Hematopoietic multipotent progenitor cell treated with erythropoietin and hydrocortisone succinate and interleukin-3 and kit ligand, for 6 days (in vitro differentiated cells): ENCODE results near the gene ARIH2.

Experiments used
- DNase-seq: peaks from one replicate; pipeline ENCODE4 v3.0.0-alpha.2; 2015

The ARIH2 gene

DNA sequence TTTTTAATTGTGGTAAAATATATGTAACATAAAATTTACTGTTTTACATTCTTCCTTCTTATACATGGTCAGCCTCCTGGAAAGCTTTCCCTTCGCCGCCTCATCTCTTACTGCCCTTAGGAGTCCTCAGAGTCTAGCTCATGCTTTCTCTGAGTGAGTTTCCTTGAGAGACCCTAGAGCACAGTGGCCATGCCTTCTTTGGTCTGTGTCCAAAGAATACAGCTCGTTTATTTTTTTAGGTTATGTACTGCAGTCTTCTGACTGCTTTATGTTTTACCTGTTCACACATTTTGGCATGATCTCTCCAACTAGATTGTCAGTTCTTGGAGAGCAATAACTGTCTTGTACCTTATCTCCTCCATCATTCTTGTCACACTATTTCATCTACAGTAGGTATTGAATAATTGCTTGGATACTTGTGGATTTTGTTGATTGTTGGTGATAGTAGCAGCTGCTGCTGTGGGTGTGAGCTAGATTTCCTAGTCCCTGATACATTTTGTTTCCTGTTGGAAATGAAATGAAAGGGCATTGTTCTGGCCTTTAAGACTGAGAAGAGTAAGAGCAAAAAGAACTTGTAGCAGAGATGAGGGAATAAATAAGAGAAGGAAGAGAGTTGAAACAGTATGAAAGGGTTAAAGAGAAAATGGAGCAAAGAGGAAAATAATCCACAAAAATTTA, 10.9 kb downstream of the ARIH2 start:
- no peak for DNase-seq

DNA sequence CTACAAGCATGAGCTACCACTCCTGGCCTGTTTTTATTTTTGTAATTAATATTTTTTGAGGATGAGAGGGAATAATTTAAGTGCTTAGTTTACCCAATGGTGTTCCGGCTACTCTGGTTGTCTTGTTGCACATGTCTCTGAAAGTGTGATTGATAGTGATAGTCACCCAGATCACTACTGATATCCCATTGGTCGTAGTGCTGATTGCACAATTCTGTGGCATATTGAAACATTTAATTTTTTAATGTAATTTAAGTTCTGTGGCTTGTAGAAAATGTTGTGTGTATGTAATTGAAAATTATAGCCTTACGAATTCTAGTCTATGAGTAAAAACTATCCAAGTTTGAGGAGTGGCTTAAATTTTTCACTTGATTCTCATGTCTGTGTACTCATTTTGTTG, 11.9 kb downstream of the ARIH2 start:
- peak; percentile 52 for DNase-seq

DNA sequence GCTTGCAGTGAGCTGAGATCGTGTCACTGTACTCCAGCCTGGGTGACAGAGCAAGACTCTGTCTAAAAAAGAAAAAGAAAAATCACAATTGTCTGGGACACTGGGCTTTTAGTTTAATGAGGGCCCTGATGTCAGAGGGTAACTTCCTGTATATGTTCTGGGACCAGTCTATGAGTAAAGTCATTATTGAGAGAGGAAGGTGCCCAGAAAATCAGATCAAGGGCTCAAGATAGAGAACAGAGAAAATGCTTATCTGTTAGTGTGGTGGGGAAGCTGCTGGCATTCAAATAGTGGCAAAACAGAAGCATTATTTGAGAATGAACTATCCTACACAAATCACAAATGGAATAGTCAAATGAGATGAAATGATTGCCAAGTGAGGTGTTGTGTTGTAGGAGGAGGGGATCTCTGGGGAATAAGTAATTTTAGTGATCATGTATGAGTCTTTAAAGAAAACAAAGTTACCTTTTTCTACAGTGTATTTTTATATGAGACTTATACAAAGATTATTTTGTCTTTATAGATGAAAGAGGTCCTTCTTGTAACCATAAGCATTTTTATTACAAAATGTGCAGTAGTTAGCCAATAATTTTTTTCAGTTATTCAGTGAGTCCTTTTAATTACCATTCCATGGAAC, 13.4 kb downstream of the ARIH2 start:
- DNase-seq, result peak; percentile 48

DNA sequence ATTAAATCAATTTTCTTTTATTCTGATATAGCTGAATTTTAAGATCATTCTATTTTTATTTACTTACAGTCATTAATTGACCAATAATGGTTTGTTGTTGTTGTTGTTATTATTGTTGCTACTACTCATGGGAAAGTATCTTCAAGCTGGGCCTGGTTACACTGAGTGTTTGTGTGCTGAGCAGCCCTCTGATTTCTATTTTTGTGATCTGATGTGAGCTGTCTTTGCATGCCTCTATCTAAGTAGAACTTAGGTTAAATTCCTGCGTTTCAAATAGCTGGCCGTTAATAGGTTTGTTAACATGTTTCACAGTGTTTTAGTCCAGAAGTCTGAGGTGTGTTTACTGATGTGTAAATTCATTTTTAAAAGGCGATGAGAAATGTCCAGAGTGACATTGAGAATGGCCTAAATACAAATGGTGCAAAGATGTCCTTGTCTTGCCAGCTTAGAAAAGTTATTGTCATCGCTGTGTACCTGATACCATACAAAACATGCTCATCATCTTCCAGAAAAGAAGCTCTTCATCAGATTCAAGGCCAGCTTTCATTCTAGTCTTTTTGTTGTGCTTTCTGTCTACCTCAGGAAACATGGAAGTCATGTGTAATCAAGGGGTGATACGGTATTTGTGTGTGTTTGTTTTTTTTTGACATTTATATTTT, 15.8 kb downstream of the ARIH2 start:
- no peak for DNase-seq

DNA sequence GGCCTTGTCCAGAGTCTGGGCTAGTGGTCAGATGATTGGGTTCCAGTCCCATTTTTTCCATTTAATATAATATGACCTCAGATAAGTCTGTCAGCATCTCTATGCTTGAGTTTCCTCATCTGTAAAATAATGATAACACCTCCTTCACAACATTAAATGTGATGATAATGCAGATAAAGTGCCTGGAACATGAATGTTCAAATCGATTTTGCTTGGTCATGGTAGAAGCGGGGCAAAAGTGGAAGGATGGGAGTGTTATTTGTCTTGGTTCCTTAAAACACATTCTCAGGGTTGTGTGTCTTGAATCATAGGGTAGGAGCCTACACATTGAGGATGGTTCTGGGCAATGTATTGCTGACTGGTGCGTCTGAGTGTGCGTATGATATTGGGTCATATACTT, 16.9 kb downstream of the ARIH2 start:
- peak; percentile 77 for DNase-seq

DNA sequence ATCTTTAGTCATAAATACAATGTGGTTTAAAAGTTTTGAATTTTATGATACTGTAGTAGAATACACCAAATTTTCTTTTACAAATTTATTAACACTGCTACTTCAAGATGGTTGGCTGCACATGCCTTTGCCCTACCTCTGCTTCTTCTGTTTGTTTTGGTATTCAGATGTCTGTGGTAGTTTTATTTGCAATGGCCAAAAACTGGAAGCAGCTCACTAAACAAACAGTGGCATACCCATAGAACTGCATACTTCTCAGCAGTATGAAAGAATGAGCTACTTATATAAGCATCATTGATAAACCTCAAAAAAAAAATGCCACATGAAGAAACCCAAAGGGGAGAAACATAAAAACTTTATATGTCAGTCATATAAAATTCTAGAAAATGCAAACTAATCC, 19.5 kb downstream of the ARIH2 start:
- no peak for DNase-seq

DNA sequence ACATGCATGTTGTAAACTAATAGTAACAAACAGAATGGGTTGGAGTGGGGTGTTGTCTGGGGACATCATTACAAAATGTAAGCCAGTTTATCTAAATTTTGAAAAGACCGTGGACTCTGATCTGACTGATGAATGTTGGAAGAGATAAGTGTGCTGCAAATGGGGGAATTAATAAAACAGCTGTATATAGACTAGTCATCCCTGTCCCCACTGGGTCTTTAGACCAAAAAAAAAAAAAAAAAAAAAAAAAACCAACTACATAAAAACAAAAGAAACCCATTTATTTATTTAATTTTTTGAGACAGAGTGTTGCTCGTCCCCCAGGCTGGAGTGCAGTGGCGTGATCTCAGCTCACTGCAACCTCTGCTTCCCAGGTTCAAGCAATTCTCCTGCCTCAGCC, 20.0 kb downstream of the ARIH2 start:
- DNase-seq, result no peak

DNA sequence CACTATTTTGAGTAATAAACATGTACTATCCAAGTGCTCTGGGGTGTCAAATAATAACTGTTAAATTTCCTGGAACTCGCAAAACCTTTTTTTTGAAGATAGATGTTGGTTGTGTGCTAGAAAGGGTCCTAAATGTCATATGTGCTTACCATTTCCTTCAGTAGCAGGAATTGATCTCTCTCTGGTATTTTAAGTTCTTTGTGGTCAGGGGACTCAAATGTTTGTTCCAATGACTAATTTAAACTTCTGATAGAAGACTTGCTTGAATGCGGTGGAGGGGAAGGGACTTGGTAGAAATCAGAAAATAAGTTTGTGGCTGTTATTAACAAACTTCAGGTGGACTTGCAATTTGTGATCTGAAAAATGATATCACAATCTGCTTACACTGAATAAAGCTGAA, 26.8 kb downstream of the ARIH2 start:
- DNase-seq, result no peak

DNA sequence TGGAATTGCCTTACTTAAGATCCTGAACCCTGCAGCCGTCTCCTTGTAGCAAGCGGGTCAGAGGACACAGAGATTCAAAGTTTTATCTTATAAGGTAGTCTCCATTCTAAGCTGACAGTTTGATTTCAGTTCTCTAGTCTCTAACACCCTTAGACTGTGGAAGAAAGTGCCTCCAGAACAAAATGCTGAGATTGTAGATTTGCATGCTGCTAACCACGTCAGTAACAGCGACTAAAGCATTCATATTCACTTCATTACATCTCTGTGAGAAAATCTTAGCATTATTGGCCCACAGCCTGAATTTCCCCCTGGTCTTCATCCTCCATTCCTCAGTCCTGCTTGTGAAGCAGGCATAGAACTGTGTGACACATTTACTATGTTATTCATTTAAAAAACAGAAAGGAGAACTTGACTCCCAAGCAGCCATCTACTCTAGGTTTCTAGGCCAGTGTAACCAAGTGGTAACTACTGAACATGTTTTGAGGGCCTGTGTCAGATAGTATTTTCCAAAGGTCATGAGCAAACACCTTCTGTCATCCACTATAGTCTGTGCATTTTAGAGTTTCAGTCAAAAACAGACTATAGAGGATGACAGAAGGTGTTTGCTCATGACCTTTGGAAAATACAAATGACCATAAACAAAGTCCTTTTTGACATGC, 27.4 kb downstream of the ARIH2 start:
- DNase-seq, result no peak

DNA sequence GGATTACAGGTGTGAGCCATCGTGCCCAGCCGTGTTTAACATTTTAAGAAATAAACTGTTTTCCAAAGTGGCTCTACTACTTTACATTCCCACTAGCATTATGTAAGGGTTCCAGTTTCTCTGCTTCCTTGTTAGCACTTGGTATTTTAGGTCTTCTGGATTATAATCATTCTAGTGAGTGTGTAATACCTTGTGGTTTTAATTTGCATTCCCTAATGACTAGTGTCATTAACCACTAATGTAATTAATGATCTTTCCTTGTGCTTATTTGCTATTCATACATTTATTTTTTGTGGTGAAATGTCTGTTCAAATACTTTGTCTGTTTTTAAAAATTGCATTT, 30.7 kb downstream of the ARIH2 start:
- no peak for DNase-seq

DNA sequence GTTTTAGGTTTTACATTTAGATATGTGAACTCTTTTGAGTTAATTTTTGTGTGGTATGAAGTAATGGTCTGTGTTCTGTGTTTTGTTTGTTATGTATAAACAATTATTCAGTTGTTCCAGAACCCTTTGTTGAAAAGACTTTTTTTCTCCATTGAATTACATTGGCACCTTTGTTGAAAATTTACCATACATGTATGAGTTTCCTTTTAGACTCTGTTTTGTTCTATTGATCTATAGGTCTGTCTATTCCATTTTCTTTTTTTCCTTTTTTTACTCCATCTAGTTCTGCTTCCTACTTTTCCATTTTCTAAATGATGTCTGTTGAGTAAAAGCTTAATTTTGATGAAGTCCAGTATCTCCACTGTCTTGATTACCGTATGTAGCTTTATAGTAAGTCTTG, 31.4 kb downstream of the ARIH2 start:
- no peak for DNase-seq

DNA sequence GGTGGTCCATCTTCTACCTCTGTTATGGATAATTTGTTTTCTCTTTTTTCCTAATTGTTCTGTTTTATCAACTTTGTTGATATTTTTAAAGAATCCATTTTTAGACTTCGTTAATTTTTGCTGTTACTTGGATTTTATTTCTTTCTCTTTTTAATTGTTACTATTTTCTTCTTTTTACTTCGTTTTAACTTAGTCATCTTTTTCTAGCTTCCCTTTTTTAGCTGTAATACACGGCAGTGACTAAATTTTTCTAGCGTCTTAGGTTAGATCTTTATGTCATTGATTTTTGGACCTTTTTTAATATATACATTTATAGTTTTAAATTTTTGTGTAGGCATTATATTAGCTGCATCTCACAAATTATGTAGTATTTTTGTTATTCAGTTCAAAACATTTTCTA, 33.1 kb downstream of the ARIH2 start:
- no peak for DNase-seq

DNA sequence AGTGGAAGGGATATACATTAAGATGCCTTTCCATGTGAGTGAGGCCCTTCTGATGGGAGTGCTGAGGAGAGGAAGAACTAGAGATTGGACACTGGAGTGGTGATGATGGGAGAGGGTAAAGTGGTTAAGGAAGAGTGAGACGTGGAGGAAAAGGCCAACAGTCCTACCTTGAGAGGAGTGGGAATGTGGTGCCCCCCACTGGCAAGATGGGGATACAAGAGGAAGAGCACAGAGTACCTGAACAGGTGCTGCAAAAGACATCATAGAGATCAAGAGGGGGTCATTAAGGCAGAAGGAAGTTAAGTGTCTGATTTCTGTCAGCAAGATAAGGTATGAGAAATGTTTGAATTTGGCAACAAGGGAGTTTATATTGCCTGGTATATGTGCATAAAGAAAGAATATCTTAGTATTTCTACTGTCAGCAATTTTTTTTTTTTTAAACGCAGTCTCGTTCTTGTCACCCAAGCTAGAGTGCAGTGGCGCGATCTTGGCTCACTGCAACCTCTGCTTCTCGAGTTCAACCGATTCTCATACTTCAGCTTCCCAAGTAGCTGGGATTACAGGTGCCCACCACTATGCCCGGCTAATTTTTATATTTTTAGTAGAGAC, 34.0 kb downstream of the ARIH2 start:
- peak; percentile 51 for DNase-seq

DNA sequence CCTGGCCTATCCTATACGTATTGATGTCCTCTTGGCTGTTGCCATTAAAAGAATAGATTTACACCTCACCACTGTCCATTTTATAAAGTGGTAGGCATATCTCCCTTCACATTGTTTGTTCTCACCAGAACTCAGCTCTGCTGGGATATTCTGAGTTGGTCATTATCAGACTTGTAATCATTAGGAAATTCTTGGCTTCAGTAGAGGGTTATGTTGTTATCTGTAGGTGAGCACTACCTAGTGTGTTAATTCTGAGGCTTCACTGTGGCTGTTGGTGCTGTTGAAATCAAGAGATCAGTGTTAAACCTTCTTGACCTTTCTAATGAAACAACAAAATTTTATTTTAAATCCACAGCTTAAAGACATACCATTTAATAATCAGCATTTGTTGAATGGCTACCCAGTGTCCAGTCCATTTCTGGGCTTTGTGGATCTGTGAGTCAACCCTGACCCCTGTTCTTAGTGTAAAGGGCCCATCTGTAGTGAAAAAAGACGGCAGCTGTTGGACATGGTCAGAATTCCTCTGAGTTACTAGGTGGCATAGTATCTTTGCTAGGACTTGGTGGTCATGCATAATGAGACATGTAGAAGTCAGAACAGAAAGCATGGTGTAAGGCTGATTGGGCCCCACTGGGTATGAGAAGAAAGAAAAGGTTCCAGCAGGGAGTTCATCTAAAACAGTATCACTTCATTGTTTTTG, 38.5 kb downstream of the ARIH2 start:
- DNase-seq, result no peak

DNA sequence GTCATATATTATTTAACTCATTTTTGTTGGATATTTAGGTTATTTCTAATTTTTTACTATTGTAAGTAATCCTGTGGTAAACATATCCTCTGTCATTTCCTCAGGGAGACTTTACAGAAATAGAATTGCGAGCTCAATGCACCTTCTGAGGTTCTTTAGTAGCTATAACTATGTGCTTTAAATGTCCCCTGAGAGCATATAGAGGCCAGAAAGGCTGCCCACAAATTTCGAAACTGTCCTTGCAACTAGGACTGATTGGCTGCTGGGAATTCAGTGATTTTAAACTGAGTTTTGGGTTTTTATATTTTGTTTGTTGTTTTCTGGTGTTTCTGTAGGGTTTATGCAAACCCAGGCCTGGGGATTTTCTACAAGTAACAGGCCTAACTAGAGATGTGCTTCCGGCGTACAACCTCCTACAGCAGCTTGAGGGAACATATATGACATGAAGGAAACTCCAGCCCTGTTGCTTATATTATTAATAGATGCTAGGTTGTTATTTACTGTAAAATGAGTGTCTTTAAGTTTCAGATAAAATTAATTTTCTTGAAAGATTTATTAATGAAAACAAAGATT, 42.3 kb downstream of the ARIH2 start:
- DNase-seq, result no peak

DNA sequence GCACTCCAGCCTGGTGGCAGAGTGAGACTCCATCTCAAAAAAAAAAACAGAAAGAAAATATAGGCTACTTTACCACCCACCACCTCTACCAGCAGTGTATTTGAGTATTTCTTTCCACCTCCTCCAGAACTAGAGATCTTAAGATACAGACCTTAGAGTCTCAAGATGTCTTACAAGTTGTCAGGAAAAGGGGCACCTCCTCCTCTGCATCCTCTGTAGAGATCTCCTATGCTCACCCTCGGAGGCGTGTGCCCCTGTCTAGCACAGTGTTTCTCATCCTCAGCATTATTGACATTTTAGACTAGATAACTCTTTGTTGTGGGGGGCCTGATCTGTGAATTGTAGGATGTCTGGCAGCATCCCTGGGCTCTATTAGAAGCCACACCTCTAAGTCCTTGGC, 43.7 kb downstream of the ARIH2 start:
- no peak for DNase-seq

DNA sequence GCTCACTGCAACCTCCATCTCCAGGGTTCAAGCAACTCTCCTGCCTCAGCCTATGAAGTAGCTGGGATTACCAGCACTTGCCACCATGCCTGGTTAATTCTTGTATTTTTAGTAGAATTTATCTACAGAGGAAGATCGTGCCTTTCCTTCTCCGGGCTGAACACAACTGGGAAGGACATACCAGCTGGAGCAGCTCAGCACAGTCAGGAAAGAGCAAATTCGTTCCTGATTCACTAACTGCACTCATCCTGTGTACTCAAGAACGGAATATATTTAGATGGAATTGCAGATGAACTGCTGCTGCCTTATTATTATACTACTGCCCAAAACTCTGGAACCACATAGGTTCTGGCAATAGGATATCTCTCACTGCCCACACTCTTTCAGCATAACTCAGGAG, 44.3 kb downstream of the ARIH2 start:
- no peak for DNase-seq

DNA sequence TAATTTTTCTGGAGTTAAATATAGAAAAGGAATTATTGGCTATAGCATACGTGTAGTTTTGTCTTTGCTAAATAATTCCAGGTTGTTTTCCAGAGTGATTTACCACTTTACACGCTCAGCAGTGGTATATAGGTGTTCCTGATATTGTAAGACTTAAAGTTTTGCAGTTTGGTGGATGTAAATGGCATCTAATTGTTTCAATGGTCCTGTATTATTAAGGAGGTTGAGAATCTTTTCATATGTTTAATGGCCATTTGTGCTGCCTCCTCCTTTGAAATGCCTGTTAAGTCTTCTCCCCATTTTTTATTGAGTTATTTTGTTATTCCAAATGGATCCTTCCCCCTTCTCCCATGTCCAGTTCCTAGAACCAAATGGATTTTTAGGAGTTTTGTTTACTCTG, 44.9 kb downstream of the ARIH2 start:
- DNase-seq, result no peak

DNA sequence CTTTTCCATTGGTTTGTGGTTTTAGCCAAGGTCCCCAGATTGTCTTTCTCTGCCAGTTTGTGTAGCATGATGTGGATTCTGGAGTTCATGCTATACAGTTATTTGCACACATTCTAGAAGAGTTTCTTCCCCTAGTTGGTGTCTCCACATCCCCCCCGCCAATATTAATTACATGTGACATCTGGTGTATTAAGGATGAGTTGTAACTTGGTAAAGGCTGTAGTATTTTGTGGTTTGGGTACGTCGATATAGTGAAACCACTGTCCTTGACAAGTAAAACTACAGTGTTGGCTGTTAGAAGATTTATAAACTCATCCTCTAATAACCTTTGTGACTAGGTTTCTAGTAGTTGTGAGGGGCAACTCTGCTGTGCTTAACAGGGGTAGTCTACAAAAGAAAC, 47.7 kb downstream of the ARIH2 start:
- DNase-seq, result no peak

DNA sequence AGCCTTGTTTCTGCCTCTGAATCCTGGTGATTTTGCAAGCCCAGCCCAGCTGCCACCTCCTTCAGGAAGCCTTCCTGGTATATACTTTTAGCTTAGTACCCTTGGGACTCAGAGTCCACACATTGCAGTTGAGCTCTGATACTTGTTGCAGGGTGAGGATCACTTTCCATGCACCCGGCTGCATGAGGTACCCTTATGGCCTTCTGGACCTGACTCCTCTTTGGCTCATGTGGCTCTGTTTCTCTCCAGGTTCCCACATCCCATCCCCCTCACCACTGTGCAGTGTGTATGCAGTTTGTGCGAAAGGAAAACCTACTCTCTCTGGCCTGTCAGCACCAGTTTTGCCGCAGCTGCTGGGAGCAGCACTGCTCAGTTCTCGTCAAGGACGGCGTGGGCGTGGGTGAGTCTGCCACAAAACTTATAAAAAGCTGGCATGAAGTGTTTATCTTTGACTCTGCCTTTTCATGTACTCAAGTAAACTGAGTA, 48.3 kb downstream of the ARIH2 start:
- DNase-seq, result no peak

DNA sequence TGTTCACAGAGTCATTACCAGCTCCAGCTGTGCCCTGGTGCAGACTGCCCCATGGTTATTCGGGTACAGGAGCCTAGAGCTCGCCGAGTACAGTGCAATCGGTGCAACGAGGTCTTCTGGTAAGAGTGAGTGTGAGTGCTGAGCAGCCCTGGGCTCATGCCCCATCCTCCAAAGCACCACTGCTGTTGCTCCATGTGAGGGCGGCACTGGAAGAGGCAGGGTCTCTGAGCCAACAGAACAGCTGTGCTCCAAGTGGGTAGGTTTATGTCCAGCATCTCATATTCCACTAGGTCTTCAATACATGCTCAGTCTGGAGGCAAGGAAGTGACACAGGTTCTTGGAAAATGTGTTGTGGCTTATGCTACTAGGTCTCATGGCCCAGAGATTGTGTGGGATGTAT, 51.9 kb downstream of the ARIH2 start:
- no peak for DNase-seq

DNA sequence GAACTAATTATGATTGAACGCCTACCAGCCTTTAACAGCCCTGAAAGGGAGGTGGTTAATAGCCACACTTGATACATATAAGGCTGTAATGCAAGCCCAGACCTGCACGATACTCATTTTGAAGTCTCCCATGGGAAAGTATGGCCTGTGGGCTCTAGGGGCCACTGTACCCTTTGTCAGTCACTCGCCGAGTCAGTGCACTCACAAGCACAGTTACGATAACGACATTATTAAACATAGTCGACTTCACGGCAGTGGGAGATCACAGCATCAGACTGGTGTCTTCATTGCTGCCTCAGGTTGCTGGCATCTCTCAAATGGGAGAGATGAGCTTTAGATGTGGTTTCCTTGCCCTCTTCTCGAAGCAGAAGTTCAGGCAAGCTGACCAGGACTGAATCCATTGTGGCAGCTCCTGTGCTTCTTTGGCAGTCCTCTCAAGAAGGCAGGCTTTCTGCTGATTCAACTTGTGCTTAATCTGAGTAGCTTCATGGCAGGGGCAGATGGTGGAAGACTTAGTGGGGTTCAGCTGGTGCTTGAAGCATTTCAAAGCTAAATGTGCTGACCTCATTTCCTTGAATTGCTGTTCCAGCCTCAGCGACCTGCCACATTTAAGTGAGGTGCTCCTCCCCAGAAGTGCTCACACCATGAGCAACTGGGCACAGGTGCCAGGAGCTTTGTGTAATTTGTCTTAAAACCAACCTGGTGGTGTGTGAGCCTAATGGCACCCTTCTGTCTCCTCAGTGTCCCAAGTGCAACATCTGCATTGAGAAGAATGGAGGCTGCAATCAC, 55.6 kb downstream of the ARIH2 start:
- DNase-seq, result no peak
